Measurements from ENCODE around the gene GFAP. TPM values are rescaled to one million over a fixed set of nuclear protein-coding genes. Genes with fewer than 3 reads are reported as not detected.

The GFAP gene
- total and polyA plus RNA-seq, 7 donors = 1.3 to 2.4 TPM; not detected in 5

DNA sequence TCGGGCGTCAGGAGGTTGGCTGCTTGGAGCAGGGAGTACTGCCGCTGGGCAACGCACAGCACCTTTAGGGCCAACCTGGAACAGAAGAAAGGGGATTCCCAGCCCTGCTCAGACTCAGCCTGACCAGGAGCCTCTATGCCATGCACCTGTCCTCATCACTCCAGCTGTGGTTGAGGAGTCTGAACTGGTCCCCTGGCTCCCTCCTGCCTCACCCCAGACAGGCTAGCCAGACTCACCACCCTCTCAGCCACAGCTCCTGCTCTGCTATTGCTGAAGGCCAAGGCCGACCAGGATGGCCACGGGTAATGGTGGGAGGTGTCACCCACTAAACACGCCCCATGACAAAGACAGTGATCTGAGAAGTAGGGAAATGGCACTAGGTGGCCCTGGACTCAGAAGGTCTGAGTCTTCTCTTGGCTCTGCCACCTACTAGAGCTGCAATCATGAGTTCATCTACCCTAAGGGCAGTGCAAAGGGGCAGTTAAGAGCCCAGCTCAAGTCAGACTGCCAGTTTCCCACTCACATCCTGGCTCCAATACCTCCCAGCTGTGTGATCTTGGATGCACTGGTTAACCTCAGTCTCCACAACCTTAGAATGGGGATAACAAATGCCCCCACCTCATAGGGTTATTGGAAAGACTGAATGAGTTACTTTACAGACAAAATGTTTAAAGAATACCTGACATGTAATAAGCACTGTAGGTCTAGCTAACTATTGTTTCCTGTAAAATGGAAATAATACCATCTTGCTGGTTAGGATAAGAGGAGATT, 13.8 kb upstream of the GFAP start:
- DNase-seq = peak; percentile 54
- 91 to 95% methylated on average over 7 of the region's 7 CpGs for WGBS, 2 donors
- no peaks in the 10 kb centered on the region for H3K4me1 ChIP-seq
- TF ChIP-seq POLR2AphosphoS5 (IDR thresholded peaks at IDR 0.05) (no peak), POLR2A (IDR thresholded peaks at IDR 0.05) (no peak), EP300 (IDR thresholded peaks at IDR 0.05) (no peak)
- TF ChIP-seq, protein P1, sequence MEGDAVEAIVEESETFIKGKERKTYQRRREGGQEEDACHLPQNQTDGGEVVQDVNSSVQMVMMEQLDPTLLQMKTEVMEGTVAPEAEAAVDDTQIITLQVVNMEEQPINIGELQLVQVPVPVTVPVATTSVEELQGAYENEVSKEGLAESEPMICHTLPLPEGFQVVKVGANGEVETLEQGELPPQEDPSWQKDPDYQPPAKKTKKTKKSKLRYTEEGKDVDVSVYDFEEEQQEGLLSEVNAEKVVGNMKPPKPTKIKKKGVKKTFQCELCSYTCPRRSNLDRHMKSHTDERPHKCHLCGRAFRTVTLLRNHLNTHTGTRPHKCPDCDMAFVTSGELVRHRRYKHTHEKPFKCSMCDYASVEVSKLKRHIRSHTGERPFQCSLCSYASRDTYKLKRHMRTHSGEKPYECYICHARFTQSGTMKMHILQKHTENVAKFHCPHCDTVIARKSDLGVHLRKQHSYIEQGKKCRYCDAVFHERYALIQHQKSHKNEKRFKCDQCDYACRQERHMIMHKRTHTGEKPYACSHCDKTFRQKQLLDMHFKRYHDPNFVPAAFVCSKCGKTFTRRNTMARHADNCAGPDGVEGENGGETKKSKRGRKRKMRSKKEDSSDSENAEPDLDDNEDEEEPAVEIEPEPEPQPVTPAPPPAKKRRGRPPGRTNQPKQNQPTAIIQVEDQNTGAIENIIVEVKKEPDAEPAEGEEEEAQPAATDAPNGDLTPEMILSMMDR (IDR thresholded peaks at IDR 0.05) = no peak
- no peak overlapping the region for H3K4me3 ChIP-seq
- intact Hi-C loops (cut with DNase I) = no loop called here
- no peaks in the 10 kb centered on the region for H3K9me3 ChIP-seq
- H3K27ac ChIP-seq = no peak overlapping the region
- H3K27me3 ChIP-seq = no peaks in the 10 kb centered on the region
- H3K36me3 ChIP-seq = no peaks in the 10 kb centered on the region

DNA sequence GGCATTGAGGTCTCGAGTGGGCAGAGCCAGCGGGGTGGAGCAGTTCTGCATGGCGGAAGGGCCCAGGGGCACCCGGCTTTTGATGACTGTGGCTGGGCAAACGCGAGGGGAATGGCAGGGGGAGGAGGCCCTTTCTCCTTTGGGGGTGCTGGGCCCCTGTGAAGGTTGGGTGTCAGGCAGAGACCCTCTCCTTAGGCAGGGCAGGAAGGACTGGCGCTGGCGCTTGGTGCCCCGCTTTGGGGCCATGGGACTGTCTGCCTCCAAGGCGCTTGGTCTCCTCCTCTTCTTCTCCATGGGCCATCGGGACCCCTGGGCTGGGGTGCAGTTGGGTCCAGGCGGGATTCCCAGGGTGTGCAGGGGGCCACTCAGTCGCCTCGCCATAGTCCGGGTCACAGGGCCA, 12.8 kb upstream of the GFAP start:
- intact Hi-C loops (cut with DNase I) = no loop called here
- H3K4me1 ChIP-seq = no peaks in the 10 kb centered on the region
- WGBS, 2 donors = 96 to 98% methylated on average over 15 of the region's 15 CpGs
- peak; percentile 42 for DNase-seq
- no peaks in the 10 kb centered on the region for H3K36me3 ChIP-seq
- no peak for TF ChIP-seq EP300 (IDR thresholded peaks at IDR 0.05)
- no peak for TF ChIP-seq POLR2AphosphoS5 (IDR thresholded peaks at IDR 0.05)
- TF ChIP-seq POLR2A (IDR thresholded peaks at IDR 0.05) = no peak
- TF ChIP-seq, protein P1 (IDR thresholded peaks at IDR 0.05) = no peak
- no peaks in the 10 kb centered on the region for H3K9me3 ChIP-seq
- no peak overlapping the region for H3K27ac ChIP-seq
- H3K4me3 ChIP-seq = no peak overlapping the region
- H3K27me3 ChIP-seq = no peaks in the 10 kb centered on the region

DNA sequence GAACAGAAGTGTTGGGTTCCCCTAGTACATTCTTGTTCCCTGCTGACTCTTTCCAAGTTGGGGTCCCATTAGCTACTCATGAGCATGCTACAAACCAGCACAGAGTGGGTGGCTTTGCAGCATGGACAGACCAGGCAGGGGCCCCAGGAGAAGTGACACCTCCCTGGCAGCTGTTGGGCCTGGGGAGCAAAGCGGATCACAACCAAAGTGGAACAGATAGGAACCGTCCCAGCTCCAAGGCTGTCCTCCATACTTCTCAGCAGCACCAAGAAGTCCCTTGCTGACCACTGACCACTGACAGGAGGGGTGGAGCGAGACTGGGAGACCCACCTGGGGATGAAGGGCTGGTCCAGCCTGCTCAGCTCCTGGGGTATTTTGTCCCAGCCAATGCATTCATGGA, 12.4 kb upstream of the GFAP start:
- 97 to 98% methylated on average over 3 of the region's 3 CpGs for WGBS, 2 donors
- Histone ChIP-seq H3K9me3 (no peaks in the 10 kb centered on the region), H3K4me1 (no peaks in the 10 kb centered on the region), H3K4me3 (no peak overlapping the region), H3K27ac (no peak overlapping the region), H3K27me3 (no peaks in the 10 kb centered on the region), H3K36me3 (no peaks in the 10 kb centered on the region)
- intact Hi-C loops (cut with DNase I) = no loop called here
- no peak for TF ChIP-seq EP300 (IDR thresholded peaks at IDR 0.05)
- no peak for TF ChIP-seq POLR2AphosphoS5 (IDR thresholded peaks at IDR 0.05)
- no peak for DNase-seq

DNA sequence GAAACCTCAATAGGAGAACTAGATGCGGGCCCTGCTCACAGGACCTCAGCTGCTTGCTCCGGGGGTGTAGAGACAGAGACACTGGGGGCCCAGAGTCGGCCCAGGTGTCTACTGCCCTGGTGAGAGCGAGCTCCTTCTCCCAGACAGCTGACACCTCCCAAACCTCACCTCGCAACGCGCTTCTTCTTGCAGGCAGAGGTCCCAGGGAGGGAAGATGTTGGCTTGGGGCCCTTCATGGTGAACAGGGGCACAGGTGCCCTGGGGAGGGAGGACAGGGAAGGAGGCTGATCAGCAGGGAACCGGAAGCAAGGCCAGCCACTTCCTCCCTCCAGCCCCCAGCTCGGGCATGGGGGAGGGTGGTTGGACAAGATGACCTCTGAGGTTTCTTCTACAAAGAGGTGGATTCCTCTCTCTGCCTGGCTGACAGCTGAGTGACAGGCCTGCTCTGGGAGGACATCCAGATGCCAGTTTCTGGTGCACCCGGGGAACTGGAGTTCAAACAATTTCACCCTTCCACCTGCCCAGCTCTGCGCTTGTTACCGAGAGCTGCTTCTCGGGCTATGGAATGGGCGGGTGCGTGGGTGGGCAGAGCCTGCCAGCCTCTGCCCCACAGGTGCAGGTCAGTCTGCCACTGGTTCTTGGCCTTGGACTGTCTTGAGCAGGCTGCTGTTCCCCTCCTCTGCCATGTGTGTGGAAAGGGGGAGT, 11.7 kb upstream of the GFAP start:
- TF ChIP-seq POLR2AphosphoS5 (IDR thresholded peaks at IDR 0.05) (no peak), POLR2A (IDR thresholded peaks at IDR 0.05) (no peak), EP300 (IDR thresholded peaks at IDR 0.05) (no peak)
- TF ChIP-seq, protein P1 (IDR thresholded peaks at IDR 0.05) = no peak
- H3K4me3 ChIP-seq = no peak overlapping the region
- no peaks in the 10 kb centered on the region for H3K27me3 ChIP-seq
- no peak for DNase-seq
- H3K4me1 ChIP-seq = no peaks in the 10 kb centered on the region
- H3K27ac ChIP-seq = no peak overlapping the region
- intact Hi-C loops (cut with DNase I) = no loop called here
- no peaks in the 10 kb centered on the region for H3K36me3 ChIP-seq
- WGBS, 2 donors = 93 to 95% methylated on average over 15 of the region's 15 CpGs
- no peaks in the 10 kb centered on the region for H3K9me3 ChIP-seq
